ENCODE data around the gene OVAAL. TPM values are rescaled to one million over a fixed set of nuclear protein-coding genes. Genes with fewer than 3 reads are reported as not detected.

The OVAAL gene
- total and polyA plus RNA-seq, 3 experiments from 2014 or later: not detected

Other genes starting within 250 kb of the OVAAL start
- 10 to 100 TPM; 50.3 to 51.4 TPM for gene ACBD6, start 56.4 kb upstream of the OVAAL start, total RNA-seq
- 33.8 TPM for gene ACBD6, start 56.4 kb upstream of the OVAAL start, polyA plus RNA-seq
- 10 to 100 TPM; 20.8 to 23.2 TPM for gene XPR1, start 73.1 kb downstream of the OVAAL start, total RNA-seq
- 7.6 TPM for gene XPR1, start 73.1 kb downstream of the OVAAL start, polyA plus RNA-seq

Data from CD8-positive, alpha-beta memory T cell (primary cell).